ENCODE data around the gene RAB23. TPM values are rescaled to one million over a fixed set of nuclear protein-coding genes. Genes with fewer than 3 reads are reported as not detected.

The RAB23 gene
- total and polyA plus RNA-seq, 2 of the 8 experiments (the other 6 are each of a cell fraction or from before 2014, with no cell fraction given): 6.5 to 17.2 TPM

GRCh38 chr6:57221191-57221935, 744 bp downstream of the RAB23 start:
- Histone ChIP-seq H4K5ac (ENCODE audit: insufficient read length, low read depth, low read length) (no peak overlapping the region), H4K8ac (ENCODE audit: extremely low read depth, insufficient read depth, low read length) (peak overlapping the region; percentile 99; the same call in 1 of the 2 replicates), H3K4me2 (ENCODE audit: insufficient read depth in 1 of 2, low read depth in 2 of 2, low read length in 2 of 2) (peak overlapping the region; percentile 79 to 90), H3K27ac (ENCODE audit: low read depth, low read length) (peak overlapping the region; percentile 80), H3K9ac (replicated peaks in 1 of 4; ENCODE audit: extremely low read depth in 1 of 4, low read depth in 3 of 4, low read length in 3 of 4) (peak overlapping the region; percentile 79 to 95 (median 82)), H3K56ac (replicated peaks; ENCODE audit: insufficient read length, low read depth, low read length) (peak overlapping the region; percentile 80), H3K27me3 (replicated peaks in 1 of 4; ENCODE audit: control insufficient read depth in 3 of 4, extremely low read depth in 1 of 4, insufficient read depth in 3 of 4, low read length in 3 of 4) (no peaks in the 10 kb centered on the region), H4K91ac (replicated peaks; ENCODE audit: insufficient read length, low read length) (no peak overlapping the region), H3K9me3 (ENCODE audit: insufficient read depth in 2 of 2, low read depth in 1 of 2, low read length in 1 of 2) (0 out of 4 replicates have a peak, but pooled peaks cover 0 to 5% of the 10 kb centered on the region in 2 experiments), H2BK120ac (replicated peaks; ENCODE audit: low read depth, low read length) (no peak overlapping the region), H2BK12ac (ENCODE audit: low read depth, low read length) (no peak overlapping the region), H3K23me2 (ENCODE audit: low read depth, low read length) (peaks cover 7% of the 10 kb centered on the region), H3K18ac (ENCODE audit: extremely low read depth, low read length) (0 out of 2 replicates have a peak overlapping the region, but pooled peaks have one; percentile 75), H3K14ac (ENCODE audit: insufficient read length) (peak overlapping the region; percentile 28), H3K4me3 (ENCODE audit: extremely low read depth in 1 of 4, insufficient read depth in 2 of 4, low read depth in 3 of 4, low read length in 4 of 4) (peak overlapping the region; percentile 81 to 93 (median 90)), H2BK20ac (ENCODE audit: low read length) (no peak overlapping the region), H3K4me1 (replicated peaks in 1 of 4; ENCODE audit: control insufficient read depth in 3 of 4, insufficient read depth in 4 of 4, low read length in 3 of 4) (peaks cover 0 to 3% (median under 1%) of the 10 kb centered on the region in 4 experiments; a peak in 2 of 7 replicates), H2BK15ac (ENCODE audit: low read length) (no peak overlapping the region), H2AK5ac (ENCODE audit: low read depth, low read length) (no peak overlapping the region), H3K4ac (replicated peaks; ENCODE audit: insufficient read length, low read depth, low read length) (no peak overlapping the region), H2AFZ (ENCODE audit: low read length) (peak overlapping the region; percentile 33), H3K23ac (ENCODE audit: insufficient read length) (peak overlapping the region; percentile 39), H2BK5ac (ENCODE audit: low read depth, low read length) (peak overlapping the region; percentile 77), H4K20me1 (replicated peaks in 1 of 2; ENCODE audit: control insufficient read depth in 1 of 2, insufficient read depth in 2 of 2, low read length in 2 of 2) (peaks cover 0 to 7% of the 10 kb centered on the region in 2 experiments), H3K79me2 (ENCODE audit: control insufficient read depth in 1 of 2, insufficient read depth in 2 of 2, low read length in 2 of 2) (peaks cover 0 to 50% of the 10 kb centered on the region in 2 experiments; a peak in 3 of 4 replicates), H3K36me3 (ENCODE audit: control insufficient read depth in 2 of 4, insufficient read depth in 4 of 4, low read length in 3 of 4) (peaks cover 0 to 4% (median 0%) of the 10 kb centered on the region in 4 experiments; a peak in 1 of 8 replicates), H3K79me1 (ENCODE audit: low read depth, low read length) (no peaks in the 10 kb centered on the region)
- DNase-seq (ENCODE audit: low read depth in 1 of 2, low spot score in 2 of 2): peak; percentile 69 to 87
- CTCF ChIA-PET (ENCODE audit: partially characterized antibody): interaction anchor here (0.9 kb wide), 1 partner anchor 9 kb away, joined by 3 read pairs; no protein-coding TSS in a partner anchor
- FAIRE-seq: no peak
- POLR2A ChIA-PET (ENCODE audit: partially characterized antibody): interaction anchor here (0.8 to 2.1 kb wide), 13 partner anchors 9 to 370 kb away, joined by 3 to 13 read pairs (median 4); partner anchors contain the start of genes BAG2, BEND6 and ZNF451
- 2% methylated on average over 28 of the region's 38 CpGs; no CpG with 5 or more reads in 1 of the 2 experiments for WGBS, 2 experiments (ENCODE audit: extremely low coverage in 1 of 2, insufficient coverage in 1 of 2, insufficient read length in 1 of 2, insufficient replicate concordance in 2 of 2, low coverage in 1 of 2, low lambda C conversion rate in 2 of 2, missing lambda C conversion rate in 1 of 2)
- TF ChIP-seq SIX5 (IDR thresholded peaks at IDR 0.05; ENCODE audit: low read depth, low read length): no peak
- TF ChIP-seq POLR2A (IDR thresholded peaks at IDR 0.05; ENCODE audit: control extremely low read depth in 1 of 2, low read depth in 2 of 2, low read length in 2 of 2): peak in 1 of 2 experiments; percentile 75; a peak in 2 of 3 replicates
- no peak for TF ChIP-seq POU5F1 (IDR thresholded peaks at IDR 0.05; ENCODE audit: low read depth, low read length)
- TF ChIP-seq KDM1A (IDR thresholded peaks at IDR 0.05; ENCODE audit: borderline replicate concordance, low read length): peak; percentile 36; the same call in 1 of the 2 replicates
- TF ChIP-seq TCF12 (IDR thresholded peaks at IDR 0.05; ENCODE audit: low read depth, low read length): no peak
- no peak for TF ChIP-seq MAFK (IDR thresholded peaks at IDR 0.05; ENCODE audit: low read depth, low read length)
- TF ChIP-seq CBX5 (IDR thresholded peaks at IDR 0.05; ENCODE audit: low read depth, low read length): no peak
- TF ChIP-seq RAD21 (IDR thresholded peaks at IDR 0.05 in 1 of 2, conservative IDR thresholded peaks at IDR 0.05 in 1 of 2; ENCODE audit: low read depth in 2 of 2, low read length in 2 of 2): no peak; a peak in 1 of 4 replicates
- peak; percentile 92 for TF ChIP-seq KDM4A (IDR thresholded peaks at IDR 0.05; ENCODE audit: low read depth, low read length, severe bottlenecking)
- peak; percentile 14; the same call in 1 of the 2 replicates for TF ChIP-seq CREB1 (IDR thresholded peaks at IDR 0.05)
- TF ChIP-seq BRCA1 (IDR thresholded peaks at IDR 0.05; ENCODE audit: low read depth, low read length): no peak
